Gastrocnemius medialis (tissue), 4 donors: ENCODE results near the gene RBM19.

Source experiments
- POLR2A ChIP-seq, 2 donors: fragments of 450-650 bp; IDR thresholded peaks; one replicate each; pipeline ENCODE4 v1.6.1; 2017; ENCODE audit warnings: antibody characterized with exemption in 2 of 2, mild to moderate bottlenecking in 2 of 2, moderate library complexity in 2 of 2
- TF ChIP-seq, protein P1 (sequence below), 5 experiments: fragments of 450-650 bp in 3 of 5; fragments of 200-600 bp in 2 of 5; sonication (generic) in 2 of 5; IDR thresholded peaks in 4 of 5; conservative IDR thresholded peaks in 1 of 5; 1 replicate in 4 of 5; 2 replicates in 1 of 5; pipeline ENCODE4 v1.5.1; 2016 to 2019; ENCODE audit warnings: antibody characterized with exemption in 5 of 5, mild to moderate bottlenecking in 3 of 5, moderate library complexity in 3 of 5

DNA sequence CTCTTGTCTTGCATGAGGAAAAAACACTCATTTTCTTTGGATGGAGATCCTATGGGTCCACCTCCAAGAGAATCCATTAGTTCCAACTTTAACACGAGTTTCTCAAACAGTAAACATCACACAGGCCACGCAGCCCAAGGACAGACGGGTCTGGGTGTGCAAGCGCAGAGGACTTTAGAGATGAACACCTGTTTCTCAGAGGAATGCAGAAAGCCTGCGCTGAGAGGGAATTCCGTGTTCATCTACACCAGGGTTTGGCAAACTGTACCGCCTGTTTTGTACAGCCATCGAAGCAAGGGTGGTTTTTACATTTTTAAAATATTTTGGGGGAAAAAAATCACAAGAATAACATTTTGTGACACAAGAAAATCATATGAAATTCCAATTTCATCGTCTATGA is 79.4 kb downstream of the RBM19 start:
- TF ChIP-seq, protein P1, sequence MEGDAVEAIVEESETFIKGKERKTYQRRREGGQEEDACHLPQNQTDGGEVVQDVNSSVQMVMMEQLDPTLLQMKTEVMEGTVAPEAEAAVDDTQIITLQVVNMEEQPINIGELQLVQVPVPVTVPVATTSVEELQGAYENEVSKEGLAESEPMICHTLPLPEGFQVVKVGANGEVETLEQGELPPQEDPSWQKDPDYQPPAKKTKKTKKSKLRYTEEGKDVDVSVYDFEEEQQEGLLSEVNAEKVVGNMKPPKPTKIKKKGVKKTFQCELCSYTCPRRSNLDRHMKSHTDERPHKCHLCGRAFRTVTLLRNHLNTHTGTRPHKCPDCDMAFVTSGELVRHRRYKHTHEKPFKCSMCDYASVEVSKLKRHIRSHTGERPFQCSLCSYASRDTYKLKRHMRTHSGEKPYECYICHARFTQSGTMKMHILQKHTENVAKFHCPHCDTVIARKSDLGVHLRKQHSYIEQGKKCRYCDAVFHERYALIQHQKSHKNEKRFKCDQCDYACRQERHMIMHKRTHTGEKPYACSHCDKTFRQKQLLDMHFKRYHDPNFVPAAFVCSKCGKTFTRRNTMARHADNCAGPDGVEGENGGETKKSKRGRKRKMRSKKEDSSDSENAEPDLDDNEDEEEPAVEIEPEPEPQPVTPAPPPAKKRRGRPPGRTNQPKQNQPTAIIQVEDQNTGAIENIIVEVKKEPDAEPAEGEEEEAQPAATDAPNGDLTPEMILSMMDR (IDR thresholded peaks at IDR 0.05 in 4 of 5, conservative IDR thresholded peaks at IDR 0.05 in 1 of 5): no peak
- TF ChIP-seq POLR2A (IDR thresholded peaks at IDR 0.05): no peak
